K562 (cell line): ENCODE results near the gene SERP1. TPM values are rescaled to one million over a fixed set of nuclear protein-coding genes. Genes with fewer than 3 reads are reported as not detected.

Experiments
- ATAC-seq: fragments of 200-7000 bp; cut with Tn5 transposase; 3 replicates; pipeline ENCODE4 v1.9.1; 2020; ENCODE audit warnings: moderate library complexity
- BruUV-seq: library from RNA; stranded (reverse); fragments of 400-500 nt; replicated peaks from 2 replicates; lab custom pipeline; 2021; lab: Mats Ljungman, UMichigan
- CTCF ChIA-PET: fragments of 300-600 bp; formaldehyde crosslinking; extraction: SDS; loops from one replicate; lab custom pipeline; 2021; ENCODE audit warnings: low intra/inter-chr PET ratio; lab: Yijun Ruan, JAX
- POLR2A ChIA-PET: fragments of 300-600, 350-650 bp; sonication (Branson Sonifier 250); formaldehyde crosslinking; extraction: SDS; loops from one replicate; lab custom pipeline; 2021; ENCODE audit warnings: antibody characterized with exemption, inconsistent platforms; lab: Yijun Ruan, JAX
- DNase-seq, 4 experiments: peaks; one replicate each; pipeline versions ENCODE4 v3.0.0 to v3.0.0-alpha.2; 2011 to 2018; ENCODE audit warnings: low spot score in 3 of 4, mixed read lengths in 3 of 4; ENCODE audit errors: extremely low read depth in 1 of 4
- FAIRE-seq: peaks from 2 replicates; lab custom pipeline; 2011; peaks lifted over from hg19 to GRCh38; lab: Jason Lieb, UNC
- H2AFZ ChIP-seq: 2 replicates; pipeline ENCODE4 v1.6.0; 2011; ENCODE audit warnings: low read depth, low read length, control low read depth, inconsistent platforms
- H3K27ac ChIP-seq: fragments of 200-600 bp; 3 replicates; pipeline ENCODE4 v1.8.0; 2011; ENCODE audit warnings: low read depth, mild to moderate bottlenecking, control low read depth, inconsistent platforms, low read length, moderate library complexity, mixed read lengths; ENCODE audit errors: extremely low read depth
- H3K27me3 ChIP-seq, 2 experiments: fragments of 300-600 bp in 1 of 2; 2 replicates in 1 of 2; 3 replicates in 1 of 2; pipeline versions ENCODE4 v1.6.0 to v1.8.0; 2011; ENCODE audit warnings: inconsistent platforms in 2 of 2, low read length in 2 of 2, mild to moderate bottlenecking in 1 of 2, mixed read lengths in 1 of 2, moderate library complexity in 1 of 2; ENCODE audit not compliant: control insufficient read depth in 2 of 2, insufficient read depth in 2 of 2
- H3K36me3 ChIP-seq: fragments of 300-600 bp; 3 replicates; pipeline ENCODE4 v1.8.0; 2011; ENCODE audit warnings: mild to moderate bottlenecking, low read length, inconsistent platforms; ENCODE audit not compliant: control insufficient read depth, insufficient read depth
- H3K4me1 ChIP-seq, 2 experiments: fragments of 200-600 bp in 1 of 2; replicated peaks in 1 of 2; 2 replicates in 1 of 2; 3 replicates in 1 of 2; pipeline versions ENCODE4 v1.5.1 to v1.8.0; 2011; ENCODE audit warnings: inconsistent platforms in 2 of 2, low read length in 2 of 2, mild to moderate bottlenecking in 1 of 2, mixed read lengths in 1 of 2, moderate library complexity in 1 of 2; ENCODE audit not compliant: control insufficient read depth in 2 of 2, insufficient read depth in 2 of 2
- H3K4me2 ChIP-seq: 2 replicates; pipeline ENCODE4 v1.6.1; 2011; ENCODE audit warnings: low read length, control low read depth, inconsistent platforms, mixed read lengths; ENCODE audit not compliant: insufficient read depth
- H3K4me3 ChIP-seq: fragments of 200-600 bp; sonication (generic), shearing (Covaris generic); 2 replicates; pipeline ENCODE4 v1.5.1; 2016; ENCODE audit warnings: control low read depth, inconsistent platforms
- H3K79me2 ChIP-seq: fragments of 200-600 bp; 3 replicates; pipeline ENCODE4 v1.8.0; 2011; ENCODE audit warnings: low read length, inconsistent platforms; ENCODE audit not compliant: control insufficient read depth, insufficient read depth
- H3K9ac ChIP-seq, 2 experiments: 2 replicates each; pipeline versions ENCODE4 v1.6.0 to v1.6.1; 2011; ENCODE audit warnings: low read depth in 2 of 2, low read length in 2 of 2, control low read depth in 1 of 2, inconsistent platforms in 1 of 2, mild to moderate bottlenecking in 1 of 2, mixed read lengths in 1 of 2; ENCODE audit not compliant: insufficient read depth in 1 of 2
- H3K9me1 ChIP-seq: one replicate; pipeline ENCODE4 v1.6.0; 2011; ENCODE audit warnings: inconsistent platforms, mild to moderate bottlenecking, low read length, moderate library complexity; ENCODE audit not compliant: control insufficient read depth, insufficient read depth
- H3K9me3 ChIP-seq: replicated peaks from 2 replicates; pipeline ENCODE4 v1.5.1; 2011; ENCODE audit warnings: low read depth, low read length, inconsistent platforms; ENCODE audit not compliant: control insufficient read depth, insufficient read depth
- H4K20me1 ChIP-seq: replicated peaks from 2 replicates; pipeline ENCODE4 v1.6.1; 2011; ENCODE audit warnings: low read length, inconsistent platforms, mixed read lengths; ENCODE audit not compliant: control insufficient read depth, insufficient read depth
- C11orf30 ChIP-seq: fragments of 450-650 bp; IDR thresholded peaks from 2 replicates; pipeline ENCODE4 v1.6.1; 2016; ENCODE audit warnings: low read depth, mild to moderate bottlenecking
- ELF4 ChIP-seq: fragments of 450-650 bp; formaldehyde crosslinking; IDR thresholded peaks from 2 replicates; pipeline ENCODE4 v1.4.0; 2022; ENCODE audit warnings: missing genetic modification characterization
- MEIS2 ChIP-seq: fragments of 450-650 bp; IDR thresholded peaks from 2 replicates; pipeline ENCODE4 v1.6.1; 2014; ENCODE audit warnings: mild to moderate bottlenecking; ENCODE audit not compliant: partially characterized antibody
- NR3C1 ChIP-seq: sonication (generic); formaldehyde crosslinking; IDR thresholded peaks from 2 replicates; pipeline ENCODE4 v1.8.1; 2022; ENCODE audit warnings: missing genetic modification reagents
- WGBS: fragments of 100-300 bp; shearing (Covaris generic); methylation state at CpG from one replicate; pipeline ENCODE4 v1.1.6; 2016; ENCODE audit warnings: low coverage, mixed read lengths; ENCODE audit not compliant: insufficient coverage; ENCODE audit errors: missing lambda C conversion rate; 5-methylcytosine and 5-hydroxymethylcytosine counted together
- in situ Hi-C: fragments of 300-500 bp; cut with MboI; formaldehyde crosslinking; loops from 4 replicates; pipeline ENCODE4 v1.15.0; 2018; ENCODE audit warnings: inconsistent platforms, mixed read lengths
- intact Hi-C: fragments of 100-400 bp; cut with micrococcal nuclease; formaldehyde crosslinking; loops from 2 replicates; pipeline ENCODE4 v1.14.2; 2022
- polyA plus RNA-seq, 8 experiments: library from polyadenylated mRNA; depleted of rRNA in 4 of 8; stranded (reverse) in 5 of 8; unstranded in 3 of 8; fragments of >200 nt; fragmentation: Nextera tagmentation in 2 of 8; fragmentation: Illumina TruSeq in 1 of 8; extraction: Ambion mirVana in 2 of 8; extraction: Trizol in 1 of 8; gene quantifications; 2 replicates each; pipeline versions ENCODE4 v1.2.1 to v1.2.3, GENCODE V29; 2011 to 2014; ENCODE audit warnings: inconsistent platforms in 1 of 8, missing spikeins in 1 of 8
- total RNA-seq, 7 experiments: library from RNA; depleted of rRNA in 6 of 7; stranded (reverse); fragments of >200 nt in 6 of 7; fragmentation: Illumina TruSeq in 2 of 7; extraction: Trizol in 2 of 7; gene quantifications; 2 replicates each; pipeline versions ENCODE4 v1.2.1 to v1.2.3, GENCODE V29; 2011 to 2021; ENCODE audit warnings: low replicate concordance in 1 of 7

SERP1 gene
- total and polyA plus RNA-seq, 9 of the 15 experiments (the other 6 are each of a cell fraction or from before 2014, with no cell fraction given), result 38.6 to 443 (median 121) TPM

GRCh38 chr3:150538324-150539208 lies 7.7 kb downstream of the SERP1 start:
- Histone ChIP-seq H3K9ac (no peak overlapping the region), H3K4me3 (no peak overlapping the region), H3K27ac (no peak overlapping the region), H3K4me1 (no peaks in the 10 kb centered on the region), H3K4me2 (no peak overlapping the region), H3K9me1 (no peaks in the 10 kb centered on the region), H3K27me3 (no peaks in the 10 kb centered on the region), H3K36me3 (peaks cover 25% of the 10 kb centered on the region), H3K9me3 (no peaks in the 10 kb centered on the region), H2AFZ (no peak overlapping the region), H3K79me2 (peaks cover 8% of the 10 kb centered on the region), H4K20me1 (no peaks in the 10 kb centered on the region)
- intact Hi-C loops (no loop called here), in situ Hi-C loops (loop anchor here (25.0 kb wide), 1 partner anchor 324 kb away; no protein-coding TSS in a partner anchor)
- FAIRE-seq (peak; percentile 11), ATAC-seq (peak; percentile 44), DNase-seq (no peak)
- WGBS, result 50% methylated on average over 10 of the region's 10 CpGs
- TF ChIP-seq NR3C1 (CRISPR knock-in tag) (no peak), C11orf30 (peak; percentile 22), ELF4 (no peak), MEIS2 (peak; percentile 8)
- CTCF ChIA-PET, result no interaction called here
- POLR2A ChIA-PET, result interaction anchor here (0.6 to 1.9 kb wide), 6 partner anchors 8 to 50 kb away, joined by 3 to 10 read pairs (median 3); partner anchors contain the start of genes EIF2A and SERP1
- BruUV-seq, result no TSS peak
